Central memory CD8-positive, alpha-beta T cell (primary cell): ENCODE data around the gene METTL15.
A peak's percentile ranks its signal among the peaks of the same experiment; 100 is the strongest.
"Not testable (repeated sequence)": the region's sequence is repeated elsewhere in the genome, so short reads cannot be mapped to it uniquely, and the experiment has no call there.

Source experiments
- ATAC-seq: fragments of 150-1000 bp; cut with Tn5 transposase; replicated peaks from 2 replicates; pipeline ENCODE4 v1.10.0; 2022; ENCODE audit warnings: mild to moderate bottlenecking, moderate FRiP score, moderate number of reproducible peaks; ENCODE audit not compliant: poor library complexity, severe bottlenecking; ENCODE audit errors: extremely low read depth
- DNase-seq, 2 donors: peaks; one replicate each; pipeline ENCODE4 v3.0.0; 2021; ENCODE audit warnings: low spot score in 2 of 2
- H3K27ac Mint-ChIP-seq: one replicate; pipeline ENCODE4 v1.8.0; 2022; ENCODE audit warnings: low read depth, mild to moderate bottlenecking, moderate library complexity, mixed read lengths
- H3K27me3 Mint-ChIP-seq: one replicate; pipeline ENCODE4 v1.8.0; 2022; ENCODE audit warnings: mixed read lengths
- H3K36me3 Mint-ChIP-seq: one replicate; pipeline ENCODE4 v1.8.0; 2022; ENCODE audit warnings: mild to moderate bottlenecking, moderate library complexity, mixed read lengths; ENCODE audit not compliant: insufficient read depth
- H3K4me1 Mint-ChIP-seq: one replicate; pipeline ENCODE4 v1.8.0; 2022; ENCODE audit warnings: mixed read lengths
- H3K4me3 Mint-ChIP-seq: one replicate; pipeline ENCODE4 v1.8.0; 2022; ENCODE audit warnings: mild to moderate bottlenecking, moderate library complexity, mixed read lengths
- H3K9me3 Mint-ChIP-seq: one replicate; pipeline ENCODE4 v1.8.0; 2022; ENCODE audit warnings: mixed read lengths

The METTL15 gene

DNA sequence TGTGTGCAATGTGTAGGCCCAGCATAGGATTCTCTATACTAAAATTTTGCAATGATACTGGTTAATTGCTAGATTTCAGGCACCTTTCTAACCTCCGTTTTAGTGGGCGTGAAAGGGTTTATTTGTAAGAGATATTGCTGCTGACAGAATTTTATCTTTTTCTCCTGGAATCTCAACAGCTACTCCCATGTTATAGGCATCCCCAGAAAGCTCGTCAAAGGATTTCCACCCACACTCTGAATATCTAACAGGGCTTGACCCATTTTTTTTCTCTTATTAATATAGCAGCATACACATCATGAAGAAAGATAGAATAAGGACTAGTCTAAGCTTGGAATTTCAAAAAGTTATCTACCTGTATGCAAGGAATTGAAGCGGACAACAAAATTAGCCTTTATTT lies 124.5 kb downstream of the METTL15 start:
- Mint-ChIP-seq H3K9me3 (no peaks in the 10 kb centered on the region), H3K27ac (no peak overlapping the region), H3K27me3 (no peaks in the 10 kb centered on the region), H3K36me3 (no peaks in the 10 kb centered on the region), H3K4me1 (peaks cover 10% of the 10 kb centered on the region), H3K4me3 (no peak overlapping the region)
- ATAC-seq, result no peak
- no peak for DNase-seq

GRCh38 chr11:28241760-28242159 lies 133.6 kb downstream of the METTL15 start:
- Mint-ChIP-seq H3K4me1 (peaks cover 7% of the 10 kb centered on the region), H3K9me3 (no peaks in the 10 kb centered on the region), H3K27ac (no peak overlapping the region), H3K4me3 (no peak overlapping the region), H3K36me3 (no peaks in the 10 kb centered on the region), H3K27me3 (no peaks in the 10 kb centered on the region)
- ATAC-seq (no peak), DNase-seq (no peak)

GRCh38 chr11:28242596-28242995 lies 134.4 kb downstream of the METTL15 start:
- H3K4me3 Mint-ChIP-seq, result no peak overlapping the region
- DNase-seq (no peak), ATAC-seq (no peak)
- no peaks in the 10 kb centered on the region for H3K27me3 Mint-ChIP-seq
- no peaks in the 10 kb centered on the region for H3K36me3 Mint-ChIP-seq
- H3K9me3 Mint-ChIP-seq, result no peaks in the 10 kb centered on the region
- H3K27ac Mint-ChIP-seq, result no peak overlapping the region
- peaks cover 6% of the 10 kb centered on the region for H3K4me1 Mint-ChIP-seq

DNA sequence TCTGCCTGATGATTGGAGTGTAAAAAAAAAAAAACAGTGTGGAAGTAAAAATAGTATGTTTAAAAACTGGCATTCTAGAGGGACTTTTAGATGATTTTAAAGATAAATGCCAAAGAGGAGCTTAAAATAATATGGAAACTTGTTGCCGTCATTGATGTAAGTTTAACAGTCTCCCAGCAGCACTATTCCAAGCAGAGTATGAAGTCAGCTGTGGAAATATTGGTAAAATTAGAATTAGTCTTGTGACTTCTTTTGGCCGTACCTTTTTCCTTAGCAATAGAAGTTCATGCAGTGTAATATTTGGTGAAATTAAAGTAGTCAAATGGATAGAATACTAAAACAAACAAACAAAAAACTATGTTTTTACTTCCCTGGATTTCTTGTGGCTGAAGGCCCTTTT lies 134.9 kb downstream of the METTL15 start:
- no peak for DNase-seq
- peaks cover 6% of the 10 kb centered on the region for H3K4me1 Mint-ChIP-seq
- H3K9me3 Mint-ChIP-seq, result no peaks in the 10 kb centered on the region
- ATAC-seq, result no peak
- H3K27ac Mint-ChIP-seq, result peak overlapping the region; percentile 25
- H3K4me3 Mint-ChIP-seq, result no peak overlapping the region
- H3K27me3 Mint-ChIP-seq, result no peaks in the 10 kb centered on the region
- no peaks in the 10 kb centered on the region for H3K36me3 Mint-ChIP-seq

GRCh38 chr11:28243581-28243980 lies 135.4 kb downstream of the METTL15 start:
- ATAC-seq (no peak), DNase-seq (no peak)
- peak overlapping the region; percentile 25 for H3K27ac Mint-ChIP-seq
- peaks cover 5% of the 10 kb centered on the region for H3K4me1 Mint-ChIP-seq
- no peaks in the 10 kb centered on the region for H3K9me3 Mint-ChIP-seq
- no peak overlapping the region for H3K4me3 Mint-ChIP-seq
- no peaks in the 10 kb centered on the region for H3K36me3 Mint-ChIP-seq
- H3K27me3 Mint-ChIP-seq, result no peaks in the 10 kb centered on the region

DNA sequence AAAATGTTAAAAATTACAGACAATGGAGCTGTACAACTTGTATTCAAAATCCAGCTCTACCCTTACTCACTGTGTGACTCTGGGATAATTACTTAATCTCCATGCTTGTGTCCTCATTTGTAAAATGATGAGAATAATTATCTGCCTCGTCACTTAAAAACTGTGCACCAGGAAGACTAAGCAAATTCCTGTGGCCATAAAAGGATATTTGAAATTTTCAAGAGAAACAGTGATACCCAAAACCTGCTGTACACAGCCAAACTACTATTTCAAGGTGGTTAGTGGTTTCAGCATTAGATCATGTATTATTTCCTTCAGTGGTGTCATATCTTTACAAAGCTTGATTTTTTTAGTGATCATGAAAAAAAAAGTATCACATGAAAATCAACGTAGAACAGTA lies 136.9 kb downstream of the METTL15 start:
- no peaks in the 10 kb centered on the region for H3K36me3 Mint-ChIP-seq
- H3K4me1 Mint-ChIP-seq, result no peaks in the 10 kb centered on the region
- no peaks in the 10 kb centered on the region for H3K27me3 Mint-ChIP-seq
- no peak for ATAC-seq
- H3K9me3 Mint-ChIP-seq, result no peaks in the 10 kb centered on the region
- H3K27ac Mint-ChIP-seq, result no peak overlapping the region
- H3K4me3 Mint-ChIP-seq, result no peak overlapping the region
- no peak for DNase-seq

GRCh38 chr11:28250192-28250591 lies 142.0 kb downstream of the METTL15 start:
- DNase-seq, result no peak
- Mint-ChIP-seq H3K27ac (no peak overlapping the region), H3K4me3 (no peak overlapping the region), H3K9me3 (peaks cover 15% of the 10 kb centered on the region), H3K27me3 (no peaks in the 10 kb centered on the region), H3K36me3 (no peaks in the 10 kb centered on the region), H3K4me1 (peaks cover 19% of the 10 kb centered on the region)
- no peak for ATAC-seq

GRCh38 chr11:28251257-28251656 lies 143.1 kb downstream of the METTL15 start:
- H3K27ac Mint-ChIP-seq, result no peak overlapping the region
- H3K4me1 Mint-ChIP-seq, result peaks cover 19% of the 10 kb centered on the region
- no peaks in the 10 kb centered on the region for H3K27me3 Mint-ChIP-seq
- H3K9me3 Mint-ChIP-seq, result peaks cover 15% of the 10 kb centered on the region
- DNase-seq (no peak), ATAC-seq (no peak)
- no peak overlapping the region for H3K4me3 Mint-ChIP-seq
- H3K36me3 Mint-ChIP-seq, result no peaks in the 10 kb centered on the region

DNA sequence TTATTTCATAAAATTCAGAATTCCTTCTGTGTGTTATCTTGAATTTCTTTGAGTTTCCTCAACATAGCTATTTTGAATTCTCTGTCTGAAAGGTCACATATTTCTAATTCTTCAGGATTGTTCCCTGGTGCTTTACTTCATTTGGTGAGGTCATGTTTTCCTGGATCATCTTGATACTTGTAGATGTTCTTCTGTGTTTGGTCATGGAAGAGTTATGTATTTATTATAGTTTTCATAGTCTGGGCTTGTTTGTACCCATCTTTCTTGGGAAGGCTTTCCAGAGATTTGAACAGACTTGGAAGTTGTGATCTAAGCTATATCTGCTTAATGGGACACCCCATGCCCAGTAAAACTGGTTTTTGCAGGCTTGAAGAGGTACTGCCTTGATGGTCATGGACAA lies 149.6 kb downstream of the METTL15 start:
- Mint-ChIP-seq H3K4me1 (peaks cover 28% of the 10 kb centered on the region), H3K9me3 (peaks cover 15% of the 10 kb centered on the region), H3K27me3 (no peaks in the 10 kb centered on the region), H3K27ac (no peak overlapping the region), H3K36me3 (peaks cover 2% of the 10 kb centered on the region), H3K4me3 (no peak overlapping the region)
- DNase-seq (no peak), ATAC-seq (no peak)

DNA sequence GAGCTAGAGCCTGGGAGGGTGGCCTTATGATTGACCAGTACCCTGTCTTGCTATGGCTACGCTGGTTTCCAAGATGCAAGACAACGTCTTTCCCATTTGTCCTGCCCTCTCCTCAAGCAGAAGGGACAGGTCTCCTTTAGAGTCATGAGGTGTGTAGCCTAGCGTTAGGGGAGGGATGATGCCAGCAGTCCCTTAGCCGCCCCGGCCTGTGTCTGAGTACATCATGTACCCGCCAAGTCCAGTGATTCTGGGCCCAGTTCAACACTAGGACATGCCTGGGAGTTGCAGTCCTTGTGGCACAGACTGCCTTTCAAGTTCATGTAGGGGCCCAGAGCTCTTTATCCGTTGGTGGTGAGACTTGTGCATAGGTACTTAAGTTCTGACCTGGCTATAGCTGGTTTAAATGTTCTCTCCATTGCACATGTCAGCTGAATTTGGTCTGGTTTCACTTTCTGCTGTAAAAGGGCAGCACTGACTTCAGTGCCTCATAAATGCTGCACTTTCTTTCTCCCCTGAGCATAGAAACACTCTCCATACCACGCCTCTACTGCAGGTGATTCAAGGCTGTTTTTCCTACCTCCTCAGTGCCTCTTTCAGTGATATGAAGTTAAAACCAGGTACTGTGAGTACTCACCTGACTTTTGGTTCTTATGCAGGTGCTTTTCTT lies 151.1 kb downstream of the METTL15 start:
- Mint-ChIP-seq H3K9me3 (peaks cover 6% of the 10 kb centered on the region), H3K27me3 (no peaks in the 10 kb centered on the region), H3K36me3 (peaks cover 2% of the 10 kb centered on the region), H3K4me1 (peaks cover 20% of the 10 kb centered on the region), H3K27ac (no peak overlapping the region), H3K4me3 (no peak overlapping the region)
- DNase-seq, result no peak
- no peak for ATAC-seq

GRCh38 chr11:28268925-28269324 lies 160.7 kb downstream of the METTL15 start:
- DNase-seq (no peak), ATAC-seq (no peak)
- Mint-ChIP-seq H3K36me3 (no peaks in the 10 kb centered on the region), H3K27ac (no peak overlapping the region), H3K4me1 (no peaks in the 10 kb centered on the region), H3K9me3 (peaks cover 5% of the 10 kb centered on the region), H3K27me3 (no peaks in the 10 kb centered on the region), H3K4me3 (no peak overlapping the region)

DNA sequence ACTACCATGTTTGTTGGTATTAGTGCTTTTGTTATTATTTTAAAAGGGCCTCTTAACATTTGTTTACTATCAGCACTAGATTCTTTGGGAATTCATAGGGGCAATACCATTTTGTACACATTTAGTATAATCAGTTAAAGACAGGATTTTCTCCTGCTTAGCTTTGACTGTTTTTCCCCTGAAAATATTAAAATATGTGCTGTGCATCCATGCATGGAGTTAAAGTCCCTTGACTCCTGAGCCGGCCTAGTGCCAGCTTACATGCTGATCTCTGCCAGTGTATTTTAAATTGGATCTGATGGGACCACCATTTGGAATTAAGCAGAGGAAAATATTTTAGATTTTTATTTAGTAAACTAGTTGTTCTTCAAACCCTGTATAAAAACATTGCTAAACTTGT lies 161.4 kb downstream of the METTL15 start:
- H3K36me3 Mint-ChIP-seq, result no peaks in the 10 kb centered on the region
- no peaks in the 10 kb centered on the region for H3K27me3 Mint-ChIP-seq
- peaks cover 5% of the 10 kb centered on the region for H3K9me3 Mint-ChIP-seq
- no peak for ATAC-seq
- no peak for DNase-seq
- no peak overlapping the region for H3K27ac Mint-ChIP-seq
- H3K4me1 Mint-ChIP-seq, result no peaks in the 10 kb centered on the region
- H3K4me3 Mint-ChIP-seq, result no peak overlapping the region

DNA sequence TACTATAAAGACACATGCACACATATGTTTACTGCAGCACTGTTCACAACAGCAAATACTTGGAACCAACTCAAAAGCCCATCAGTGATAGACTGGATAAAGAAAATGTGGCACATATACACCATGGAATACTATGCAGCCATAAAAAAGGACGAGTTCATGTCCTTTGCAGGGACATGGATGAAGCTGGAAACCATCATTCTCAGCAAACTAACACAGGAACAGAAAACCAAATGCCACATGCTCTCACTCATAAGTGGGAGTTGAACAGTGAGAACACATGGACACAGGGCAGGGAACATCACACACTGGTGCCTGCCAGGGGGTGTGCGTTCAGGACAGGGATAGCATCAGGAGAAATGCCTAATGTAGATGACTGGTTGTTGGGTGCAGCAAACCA lies 164.1 kb downstream of the METTL15 start:
- H3K27me3 Mint-ChIP-seq, H3K36me3 Mint-ChIP-seq, ATAC-seq, H3K9me3 Mint-ChIP-seq, H3K27ac Mint-ChIP-seq, DNase-seq, H3K4me3 Mint-ChIP-seq, H3K4me1 Mint-ChIP-seq: not testable (repeated sequence)

- DNase-seq, result no peak
- no peak overlapping the region for H3K27ac Mint-ChIP-seq
- H3K4me3 Mint-ChIP-seq, result no peak overlapping the region
- no peaks in the 10 kb centered on the region for H3K4me1 Mint-ChIP-seq
- H3K9me3 Mint-ChIP-seq, result no peaks in the 10 kb centered on the region
- no peaks in the 10 kb centered on the region for H3K27me3 Mint-ChIP-seq
- H3K36me3 Mint-ChIP-seq, result no peaks in the 10 kb centered on the region
- ATAC-seq, result no peak
These were observed 166.0 kb downstream of the METTL15 start for GRCh38 chr11:28274216-28274615.
